ENCODE results near the gene THSD4. TPM values are rescaled to one million over a fixed set of nuclear protein-coding genes. Genes with fewer than 3 reads are reported as not detected.

THSD4 gene
- total RNA-seq, 1 experiment from 2014 or later = 24.2 TPM

DNA sequence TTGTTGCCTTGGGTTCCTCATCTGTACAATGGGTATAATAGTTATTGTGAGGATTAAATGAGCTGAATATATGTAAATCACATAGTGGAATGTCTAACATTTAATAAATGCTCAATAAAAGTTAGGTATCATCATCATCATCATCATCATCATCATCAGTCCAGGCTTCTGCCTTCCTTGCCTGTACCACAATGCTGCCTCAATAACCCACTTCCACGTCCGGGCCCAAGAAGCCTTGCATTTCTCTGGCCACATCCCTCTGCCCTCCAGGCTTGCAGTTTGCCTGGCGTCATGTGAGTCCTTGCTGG lies 137.4 kb downstream of the THSD4 start:
- DNase-seq = no peak
- BruUV-seq (replicated peaks) = no TSS peak
- no peak overlapping the region for H3K4me3 Mint-ChIP-seq (ENCODE audit: low read depth, unreplicated experiment)
- H3K27me3 Mint-ChIP-seq (ENCODE audit: unreplicated experiment) = no peaks in the 10 kb centered on the region
- CTCF ChIA-PET = interaction anchor here (0.9 kb wide), 1 partner anchor 16 kb away, joined by 3 read pairs; no protein-coding TSS in a partner anchor
- no peaks in the 10 kb centered on the region for H3K36me3 Mint-ChIP-seq (ENCODE audit: insufficient read depth, unreplicated experiment)
- H3K27ac Mint-ChIP-seq (ENCODE audit: unreplicated experiment) = peak overlapping the region; percentile 78
- TF ChIP-seq, protein P1, sequence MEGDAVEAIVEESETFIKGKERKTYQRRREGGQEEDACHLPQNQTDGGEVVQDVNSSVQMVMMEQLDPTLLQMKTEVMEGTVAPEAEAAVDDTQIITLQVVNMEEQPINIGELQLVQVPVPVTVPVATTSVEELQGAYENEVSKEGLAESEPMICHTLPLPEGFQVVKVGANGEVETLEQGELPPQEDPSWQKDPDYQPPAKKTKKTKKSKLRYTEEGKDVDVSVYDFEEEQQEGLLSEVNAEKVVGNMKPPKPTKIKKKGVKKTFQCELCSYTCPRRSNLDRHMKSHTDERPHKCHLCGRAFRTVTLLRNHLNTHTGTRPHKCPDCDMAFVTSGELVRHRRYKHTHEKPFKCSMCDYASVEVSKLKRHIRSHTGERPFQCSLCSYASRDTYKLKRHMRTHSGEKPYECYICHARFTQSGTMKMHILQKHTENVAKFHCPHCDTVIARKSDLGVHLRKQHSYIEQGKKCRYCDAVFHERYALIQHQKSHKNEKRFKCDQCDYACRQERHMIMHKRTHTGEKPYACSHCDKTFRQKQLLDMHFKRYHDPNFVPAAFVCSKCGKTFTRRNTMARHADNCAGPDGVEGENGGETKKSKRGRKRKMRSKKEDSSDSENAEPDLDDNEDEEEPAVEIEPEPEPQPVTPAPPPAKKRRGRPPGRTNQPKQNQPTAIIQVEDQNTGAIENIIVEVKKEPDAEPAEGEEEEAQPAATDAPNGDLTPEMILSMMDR (IDR thresholded peaks at IDR 0.05; ENCODE audit: unreplicated experiment) = no peak
- H3K4me1 Mint-ChIP-seq (ENCODE audit: low read depth, unreplicated experiment) = peaks cover 36% of the 10 kb centered on the region
- no peaks in the 10 kb centered on the region for H3K9me3 Mint-ChIP-seq (ENCODE audit: low read depth, unreplicated experiment)
- intact Hi-C loops (cut with micrococcal nuclease; ENCODE audit: unreplicated experiment) = no loop called here

DNA sequence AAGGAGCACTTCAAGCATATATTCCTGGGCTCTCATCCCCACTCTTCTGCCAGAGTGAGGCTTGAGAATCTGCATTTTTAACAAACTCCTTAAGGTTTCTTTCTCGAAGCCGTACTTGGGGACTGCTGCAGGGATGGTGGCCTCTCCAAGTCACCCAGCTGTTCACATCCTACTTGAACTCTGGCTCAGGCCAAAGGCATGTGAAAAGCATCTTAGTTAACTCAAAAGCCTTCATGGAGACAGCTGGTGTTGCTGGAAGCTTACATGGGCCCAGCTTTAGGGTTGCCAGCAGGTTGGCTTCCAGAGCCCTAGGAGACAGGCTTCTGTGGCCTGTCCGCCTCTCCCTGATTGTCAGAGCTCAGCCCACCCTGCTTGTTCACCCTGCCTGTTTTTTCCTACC lies 139.2 kb downstream of the THSD4 start:
- H3K27ac Mint-ChIP-seq (ENCODE audit: unreplicated experiment) = no peak overlapping the region
- no peaks in the 10 kb centered on the region for H3K36me3 Mint-ChIP-seq (ENCODE audit: insufficient read depth, unreplicated experiment)
- no peaks in the 10 kb centered on the region for H3K9me3 Mint-ChIP-seq (ENCODE audit: low read depth, unreplicated experiment)
- no TSS peak for BruUV-seq (replicated peaks)
- CTCF ChIA-PET = no interaction called here
- no peak overlapping the region for H3K4me3 Mint-ChIP-seq (ENCODE audit: low read depth, unreplicated experiment)
- TF ChIP-seq, protein P1 (IDR thresholded peaks at IDR 0.05; ENCODE audit: unreplicated experiment) = no peak
- no peak for DNase-seq
- H3K4me1 Mint-ChIP-seq (ENCODE audit: low read depth, unreplicated experiment) = peaks cover 36% of the 10 kb centered on the region
- no peaks in the 10 kb centered on the region for H3K27me3 Mint-ChIP-seq (ENCODE audit: unreplicated experiment)
- intact Hi-C loops (cut with micrococcal nuclease; ENCODE audit: unreplicated experiment) = no loop called here

DNA sequence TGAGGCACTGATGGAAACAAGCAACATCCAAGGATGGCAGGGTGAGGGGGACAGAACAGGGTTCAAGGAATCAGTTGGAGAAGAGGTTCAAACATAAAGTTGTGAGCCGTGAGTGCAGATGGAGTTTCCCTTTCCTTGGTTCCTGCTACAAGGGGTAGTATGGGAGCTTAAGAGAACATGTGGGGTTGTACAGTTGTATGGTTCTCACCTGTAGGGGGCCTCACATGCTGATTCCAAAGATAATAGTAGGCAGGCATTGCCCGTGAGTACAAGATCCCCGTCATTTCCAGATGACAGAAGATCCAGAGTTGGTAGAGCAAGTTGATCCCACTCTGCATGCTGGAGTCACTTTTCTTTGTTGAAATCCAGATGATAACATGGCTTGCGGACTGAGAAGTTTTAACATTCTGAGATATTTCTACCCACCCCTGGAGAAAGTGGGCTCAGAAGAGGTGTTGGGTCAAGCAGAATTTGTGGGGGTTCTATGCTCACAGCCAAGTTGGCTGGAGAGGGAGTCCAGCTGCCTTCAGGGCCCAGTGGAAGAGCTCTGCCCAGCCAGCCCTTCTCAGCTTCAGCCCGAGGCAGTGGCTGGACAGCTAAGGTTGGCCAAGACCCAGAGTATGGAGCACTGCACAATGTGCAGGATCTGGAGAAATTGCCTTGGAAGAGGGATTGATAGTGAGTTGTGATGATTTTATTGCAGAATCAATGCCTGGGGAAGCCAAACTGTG lies 141.8 kb downstream of the THSD4 start:
- Mint-ChIP-seq H3K4me3 (ENCODE audit: low read depth, unreplicated experiment) (no peak overlapping the region), H3K9me3 (ENCODE audit: low read depth, unreplicated experiment) (no peaks in the 10 kb centered on the region), H3K36me3 (ENCODE audit: insufficient read depth, unreplicated experiment) (no peaks in the 10 kb centered on the region), H3K27ac (ENCODE audit: unreplicated experiment) (no peak overlapping the region), H3K27me3 (ENCODE audit: unreplicated experiment) (no peaks in the 10 kb centered on the region), H3K4me1 (ENCODE audit: low read depth, unreplicated experiment) (peaks cover 19% of the 10 kb centered on the region)
- CTCF ChIA-PET = interaction anchor here (1.1 to 1.3 kb wide), 2 partner anchors 11 to 19 kb away, joined by 3 to 5 read pairs; no protein-coding TSS in a partner anchor
- no peak for DNase-seq
- intact Hi-C loops (cut with micrococcal nuclease; ENCODE audit: unreplicated experiment) = no loop called here
- TF ChIP-seq, protein P1 (IDR thresholded peaks at IDR 0.05; ENCODE audit: unreplicated experiment) = no peak
- no TSS peak for BruUV-seq (replicated peaks)

DNA sequence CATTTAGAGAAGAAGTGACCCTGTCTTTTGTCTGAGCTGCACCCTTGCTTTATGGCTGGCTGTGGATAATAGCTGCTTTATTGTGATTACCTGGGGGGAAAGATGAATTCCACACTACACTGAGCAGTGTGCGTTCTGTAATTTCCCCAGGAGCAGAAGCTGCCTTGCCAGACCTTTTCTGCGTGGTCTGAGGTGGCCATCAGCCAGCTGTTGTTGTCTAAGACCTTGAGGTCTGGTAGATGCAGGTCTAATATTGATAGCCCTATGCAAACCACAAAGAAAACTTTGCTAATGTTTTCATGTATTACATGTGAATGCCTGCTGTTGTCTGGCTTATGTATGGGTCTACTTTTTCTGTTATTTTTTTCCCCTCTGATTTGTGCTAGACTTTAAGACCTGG lies 144.6 kb downstream of the THSD4 start:
- no TSS peak for BruUV-seq (replicated peaks)
- TF ChIP-seq, protein P1 (IDR thresholded peaks at IDR 0.05; ENCODE audit: unreplicated experiment) = no peak
- no peaks in the 10 kb centered on the region for H3K27me3 Mint-ChIP-seq (ENCODE audit: unreplicated experiment)
- peaks cover 2% of the 10 kb centered on the region for H3K9me3 Mint-ChIP-seq (ENCODE audit: low read depth, unreplicated experiment)
- intact Hi-C loops (cut with micrococcal nuclease; ENCODE audit: unreplicated experiment) = no loop called here
- H3K4me3 Mint-ChIP-seq (ENCODE audit: low read depth, unreplicated experiment) = no peak overlapping the region
- peaks cover 6% of the 10 kb centered on the region for H3K4me1 Mint-ChIP-seq (ENCODE audit: low read depth, unreplicated experiment)
- CTCF ChIA-PET = interaction anchor here (0.5 kb wide), 1 partner anchor 13 kb away, joined by 9 read pairs; no protein-coding TSS in a partner anchor
- DNase-seq = no peak
- H3K36me3 Mint-ChIP-seq (ENCODE audit: insufficient read depth, unreplicated experiment) = no peaks in the 10 kb centered on the region
- no peak overlapping the region for H3K27ac Mint-ChIP-seq (ENCODE audit: unreplicated experiment)
